Measurements from ENCODE around the gene CRYBA2.

- TF ChIP-seq CTCF (IDR thresholded peaks at IDR 0.05) (no peak), POLR2A (IDR thresholded peaks at IDR 0.05; ENCODE audit: low read length) (no peak), HMGXB4 (CRISPR knock-in tag; IDR thresholded peaks at IDR 0.05; ENCODE audit: borderline replicate concordance) (no peak), REST (IDR thresholded peaks at IDR 0.05) (no peak)
Observed at GRCh38 chr2:218990612-218991011, 2.6 kb downstream of the CRYBA2 start.

All from A549 (cell line).